HG02588 (cell line): ENCODE results near the gene TLR9.
"Not testable (repeated sequence)": the region's sequence is repeated elsewhere in the genome, so short reads cannot be mapped to it uniquely, and the experiment has no call there.

Experiments
- ATAC-seq: cut with Tn5 transposase; IDR thresholded peaks from one replicate; pipeline ENCODE4 v1.9.1; 2021; ENCODE audit warnings: mild to moderate bottlenecking, moderate library complexity; ENCODE audit not compliant: unreplicated experiment

The TLR9 gene, protein sequence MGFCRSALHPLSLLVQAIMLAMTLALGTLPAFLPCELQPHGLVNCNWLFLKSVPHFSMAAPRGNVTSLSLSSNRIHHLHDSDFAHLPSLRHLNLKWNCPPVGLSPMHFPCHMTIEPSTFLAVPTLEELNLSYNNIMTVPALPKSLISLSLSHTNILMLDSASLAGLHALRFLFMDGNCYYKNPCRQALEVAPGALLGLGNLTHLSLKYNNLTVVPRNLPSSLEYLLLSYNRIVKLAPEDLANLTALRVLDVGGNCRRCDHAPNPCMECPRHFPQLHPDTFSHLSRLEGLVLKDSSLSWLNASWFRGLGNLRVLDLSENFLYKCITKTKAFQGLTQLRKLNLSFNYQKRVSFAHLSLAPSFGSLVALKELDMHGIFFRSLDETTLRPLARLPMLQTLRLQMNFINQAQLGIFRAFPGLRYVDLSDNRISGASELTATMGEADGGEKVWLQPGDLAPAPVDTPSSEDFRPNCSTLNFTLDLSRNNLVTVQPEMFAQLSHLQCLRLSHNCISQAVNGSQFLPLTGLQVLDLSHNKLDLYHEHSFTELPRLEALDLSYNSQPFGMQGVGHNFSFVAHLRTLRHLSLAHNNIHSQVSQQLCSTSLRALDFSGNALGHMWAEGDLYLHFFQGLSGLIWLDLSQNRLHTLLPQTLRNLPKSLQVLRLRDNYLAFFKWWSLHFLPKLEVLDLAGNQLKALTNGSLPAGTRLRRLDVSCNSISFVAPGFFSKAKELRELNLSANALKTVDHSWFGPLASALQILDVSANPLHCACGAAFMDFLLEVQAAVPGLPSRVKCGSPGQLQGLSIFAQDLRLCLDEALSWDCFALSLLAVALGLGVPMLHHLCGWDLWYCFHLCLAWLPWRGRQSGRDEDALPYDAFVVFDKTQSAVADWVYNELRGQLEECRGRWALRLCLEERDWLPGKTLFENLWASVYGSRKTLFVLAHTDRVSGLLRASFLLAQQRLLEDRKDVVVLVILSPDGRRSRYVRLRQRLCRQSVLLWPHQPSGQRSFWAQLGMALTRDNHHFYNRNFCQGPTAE

DNA sequence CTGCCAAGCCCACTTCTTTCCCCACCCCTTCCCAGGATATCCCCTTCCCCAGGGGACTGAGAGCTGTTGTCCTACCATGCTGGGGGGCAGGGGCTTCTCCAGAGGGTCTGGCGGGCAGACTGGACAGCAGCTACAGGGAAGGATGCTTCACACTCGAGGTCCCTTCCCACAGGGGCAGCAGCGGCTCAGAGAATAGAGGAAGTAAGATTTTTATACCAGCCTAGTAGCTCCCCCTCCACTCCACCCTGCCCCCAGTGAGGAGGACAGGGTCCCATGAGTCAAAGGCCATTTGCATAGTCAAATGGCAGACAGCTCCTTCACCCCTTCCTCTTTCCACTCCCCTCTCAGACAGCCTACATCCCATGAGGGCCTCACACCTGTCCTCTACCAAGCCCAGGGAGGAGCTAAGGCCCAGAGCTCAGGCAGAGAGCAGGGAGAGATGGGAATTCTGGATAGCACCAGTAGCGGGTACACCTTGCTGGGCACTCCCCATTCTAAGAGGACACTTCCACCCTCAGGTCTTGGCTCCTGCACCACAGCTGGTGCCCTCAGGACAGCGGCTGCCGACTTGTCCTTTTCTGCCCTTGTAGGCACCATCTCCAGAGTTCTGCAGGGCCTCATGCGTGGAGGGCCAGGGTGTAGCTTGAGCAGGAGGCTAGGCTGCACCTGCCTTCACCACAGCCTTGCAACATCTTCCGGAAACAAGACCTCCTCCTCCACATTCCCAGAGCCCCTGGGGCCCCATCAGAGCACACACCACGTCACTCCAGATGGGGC, at the start of gene TLR9:
Gene TLR9 (minus strand): TSS at position 194 of the 777 bp plus-strand sequence. CDS start 116 bp downstream, at position 78.
- peak; percentile 72 for ATAC-seq

DNA sequence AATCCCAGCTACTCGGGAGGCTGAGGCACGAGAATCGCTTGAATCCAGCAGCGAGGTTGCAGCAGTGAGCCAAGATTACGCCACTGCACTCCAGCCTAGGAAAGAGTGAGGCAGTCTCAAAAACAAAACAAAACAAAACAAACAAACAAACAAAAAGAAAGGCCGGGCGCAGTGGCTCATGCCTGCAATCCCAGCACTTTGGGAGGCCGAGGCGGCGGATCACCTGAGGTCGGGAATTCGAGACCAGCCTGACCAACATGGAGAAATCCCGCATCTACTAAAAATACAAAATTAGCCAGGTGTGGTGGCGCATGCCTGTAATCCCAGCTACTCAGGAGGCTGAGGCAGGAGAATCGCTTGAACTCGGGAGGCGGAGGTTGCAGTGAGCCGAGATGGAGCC, 49.3 kb upstream of the TLR9 start:
- not testable (repeated sequence) for ATAC-seq

DNA sequence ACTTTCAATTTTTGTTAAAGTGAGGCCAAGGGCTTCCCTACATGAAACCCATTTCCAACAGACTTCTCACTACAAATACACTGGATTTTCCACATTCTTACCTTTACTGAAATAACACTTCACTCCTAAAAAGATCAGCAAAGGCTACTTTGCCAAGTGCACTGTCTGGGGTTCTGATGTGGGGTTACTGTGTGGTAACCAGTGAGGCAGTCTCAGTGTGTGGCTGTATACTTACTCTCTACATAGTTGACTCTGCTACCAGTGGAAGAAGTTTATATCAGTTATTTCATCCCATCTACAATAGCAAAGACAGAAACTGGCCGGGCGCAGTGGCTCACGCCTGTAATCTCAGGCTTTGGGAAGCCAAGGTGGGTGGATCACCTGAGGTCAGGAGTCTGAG, 47.4 kb upstream of the TLR9 start:
- ATAC-seq = no peak

DNA sequence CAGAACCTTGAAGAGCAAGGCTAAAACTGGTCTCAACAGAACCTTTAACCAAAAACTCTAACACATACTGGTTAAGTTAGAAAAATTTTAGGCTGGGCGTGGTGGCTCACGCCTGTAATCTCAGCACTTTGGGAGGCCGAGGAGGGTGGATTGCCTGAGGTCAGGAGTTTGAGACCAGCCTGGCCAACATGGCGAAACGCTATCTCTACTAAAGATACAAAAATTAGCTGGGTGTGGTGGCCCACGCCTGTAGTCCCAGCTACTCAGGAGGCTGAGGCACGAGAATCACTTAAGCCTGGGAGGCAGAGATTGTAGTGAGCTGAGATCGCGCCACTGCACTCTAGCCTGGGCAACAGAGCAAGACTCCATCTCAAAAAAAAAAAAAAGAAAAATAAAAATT, 46.7 kb upstream of the TLR9 start:
- not testable (repeated sequence) for ATAC-seq

DNA sequence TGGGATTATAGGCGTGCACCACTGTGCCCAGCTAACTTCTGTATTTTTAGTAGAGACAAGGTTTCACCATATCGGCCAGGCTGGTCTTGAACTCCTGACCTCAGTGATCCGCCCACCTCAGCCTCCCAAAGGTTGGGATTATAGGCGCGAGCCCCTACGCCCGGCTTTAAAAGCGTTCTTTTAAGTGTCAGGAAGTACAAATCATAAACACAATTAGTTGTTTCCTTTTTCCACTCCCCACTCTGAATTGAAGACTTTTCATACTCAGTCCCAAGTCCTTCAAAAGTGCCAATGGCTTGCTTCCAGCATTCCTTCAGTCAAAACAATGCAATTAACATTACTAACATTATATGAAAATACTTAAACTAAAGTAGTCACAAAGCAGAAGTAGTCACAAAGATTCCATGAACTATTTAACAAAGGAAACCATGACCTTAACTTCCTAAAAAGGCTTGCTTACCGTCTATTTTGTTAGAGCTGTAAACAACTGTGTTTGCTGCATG, 44.9 kb upstream of the TLR9 start:
- no peak for ATAC-seq

DNA sequence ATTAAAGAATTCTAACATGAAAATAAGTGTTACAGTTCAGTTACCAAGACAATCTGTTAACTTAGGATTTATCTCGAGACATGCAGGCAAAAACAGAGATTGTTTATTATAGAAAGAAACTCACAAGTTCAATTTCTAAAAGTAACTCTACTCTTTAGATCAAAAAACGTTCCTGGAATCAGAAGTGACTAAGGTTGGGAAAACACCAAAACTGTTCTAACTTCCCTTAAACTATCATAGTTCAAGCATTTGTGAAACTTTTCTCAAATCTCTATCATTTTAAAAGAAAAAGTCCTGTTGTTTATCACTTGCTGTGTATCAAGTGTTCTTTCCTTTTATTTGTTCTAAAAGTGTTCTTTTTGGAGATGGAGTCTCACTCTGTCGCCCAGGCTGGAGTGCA, 44.3 kb upstream of the TLR9 start:
- ATAC-seq = no peak

DNA sequence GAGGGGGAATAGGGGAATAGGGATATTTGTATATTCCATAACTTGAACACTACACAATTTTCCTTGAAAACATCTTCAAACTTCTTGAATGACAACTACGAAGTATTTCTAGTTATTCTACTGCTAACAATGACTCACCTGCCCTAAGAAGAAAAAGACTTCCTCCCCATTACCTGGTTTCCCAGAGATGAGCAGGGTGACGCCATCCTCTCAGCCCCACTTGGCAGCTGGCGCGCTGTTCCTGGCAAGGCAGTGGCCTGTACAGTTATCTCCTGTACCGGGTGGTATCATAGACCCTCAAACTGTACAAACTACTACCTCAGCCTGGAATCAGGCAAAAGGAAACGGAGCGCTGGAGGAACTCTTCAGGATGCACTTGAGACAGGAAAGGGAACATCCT, 42.6 kb upstream of the TLR9 start:
- no peak for ATAC-seq

DNA sequence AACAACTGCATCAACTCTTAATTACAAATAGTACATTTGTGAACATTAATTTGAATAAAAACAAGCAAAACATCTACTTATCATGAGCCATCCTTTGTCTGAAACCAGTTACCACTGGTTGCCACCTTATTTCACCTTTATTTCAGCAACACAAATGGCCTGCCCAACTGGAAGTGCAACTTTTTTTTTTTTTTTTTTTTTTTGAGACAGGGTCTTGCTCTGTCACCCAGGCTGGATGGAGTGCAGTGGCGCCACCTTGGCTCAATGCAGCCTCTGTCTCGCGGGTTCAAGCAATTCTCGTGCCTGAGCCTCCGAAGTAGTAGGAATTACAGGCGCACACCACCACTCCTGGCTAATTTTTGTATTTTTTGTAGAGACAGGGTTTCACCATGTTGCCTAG, 39.9 kb upstream of the TLR9 start:
- ATAC-seq = no peak

DNA sequence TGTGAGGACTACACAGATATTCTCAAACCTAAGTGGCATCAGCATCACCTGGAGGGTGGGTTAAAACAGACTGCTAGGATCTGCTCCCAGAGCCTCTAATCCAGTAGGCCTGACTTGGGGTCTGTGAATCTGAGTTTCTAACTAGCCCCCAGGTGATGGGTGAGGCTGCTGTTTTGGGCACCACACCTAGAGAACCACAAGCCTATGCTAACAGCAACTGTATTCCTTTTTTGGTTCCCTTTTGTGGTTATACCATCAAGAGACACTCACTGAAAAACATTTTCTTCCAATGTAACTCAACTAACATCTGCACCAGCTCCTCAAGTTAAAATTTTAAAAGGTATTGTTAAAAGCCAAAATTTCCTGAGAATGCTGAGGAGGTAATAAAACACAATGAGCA, 37.0 kb upstream of the TLR9 start:
- no peak for ATAC-seq

DNA sequence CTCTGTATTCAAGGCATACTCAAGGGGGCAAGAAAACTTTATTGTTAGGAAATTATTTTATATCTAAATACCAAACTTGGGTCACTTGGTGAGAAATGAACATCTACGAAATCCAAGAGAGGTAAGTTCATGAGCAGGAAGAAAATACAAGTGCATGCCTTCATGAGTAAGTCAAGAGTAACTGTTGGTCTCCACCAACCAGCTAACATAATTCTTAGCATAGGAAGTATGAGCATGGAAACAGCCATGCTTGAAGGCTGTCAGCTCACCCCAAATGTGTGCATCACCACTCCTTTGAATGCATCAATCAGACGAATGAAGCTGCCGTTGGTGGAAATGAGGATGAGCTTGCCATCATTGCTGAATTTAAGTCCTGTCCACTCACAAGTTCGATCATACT, 34.0 kb upstream of the TLR9 start:
- ATAC-seq = no peak

DNA sequence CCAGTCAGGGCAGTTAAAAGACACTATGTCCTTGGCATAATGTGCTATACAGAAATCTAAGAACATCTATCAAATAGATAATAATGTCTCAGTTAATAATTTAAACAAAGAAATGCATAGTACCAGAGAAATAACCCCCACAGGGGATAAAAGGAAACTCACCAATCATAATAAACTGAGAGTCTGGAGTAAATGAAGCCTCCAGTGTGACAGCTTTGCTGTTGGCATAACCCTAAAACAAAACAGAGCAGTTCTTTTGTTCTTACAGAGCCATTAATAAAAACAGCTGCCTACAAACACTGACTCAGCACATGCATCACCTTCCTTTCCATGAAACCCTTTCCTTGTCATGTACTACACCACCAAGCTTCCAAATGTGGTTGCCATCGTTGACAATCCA, 33.6 kb upstream of the TLR9 start:
- ATAC-seq = no peak

DNA sequence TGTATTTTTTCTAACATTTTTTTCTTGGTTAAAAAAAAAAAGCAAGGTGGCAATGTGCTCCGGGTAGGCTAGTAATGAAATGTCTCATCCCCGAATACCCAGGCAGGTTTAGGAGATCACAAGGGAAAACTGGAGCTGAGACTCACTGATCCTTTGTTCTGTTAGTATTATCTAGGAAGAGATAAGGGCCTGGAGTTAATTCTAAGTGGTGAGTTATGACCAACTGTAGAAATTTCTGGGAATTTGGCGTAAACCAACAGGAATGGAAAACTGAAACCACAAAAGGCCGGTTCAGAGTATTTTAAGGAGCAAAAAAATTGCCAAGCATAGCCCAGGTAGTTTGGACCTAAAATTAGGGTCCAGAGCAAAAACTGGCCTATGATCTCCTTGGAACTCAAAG, 32.5 kb upstream of the TLR9 start:
- no peak for ATAC-seq

DNA sequence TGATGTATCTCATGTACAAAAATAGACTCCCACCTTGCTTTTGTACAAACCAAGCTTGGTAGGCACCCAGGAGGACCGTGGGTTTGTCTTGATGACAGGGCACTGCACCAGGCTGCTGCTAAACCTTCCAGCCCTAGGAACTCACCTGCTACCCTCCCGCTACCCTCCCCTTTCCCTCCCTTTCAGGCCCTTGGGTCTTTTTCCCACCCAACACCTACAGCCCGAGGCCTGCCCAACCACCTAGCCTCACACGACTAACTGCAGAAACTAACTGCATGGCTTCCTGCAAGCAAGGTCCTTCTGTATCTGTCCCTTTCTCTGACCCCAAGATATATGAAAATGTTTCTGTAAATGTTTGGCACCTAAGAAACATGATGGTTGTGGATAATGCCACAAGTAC, 31.2 kb upstream of the TLR9 start:
- no peak for ATAC-seq

DNA sequence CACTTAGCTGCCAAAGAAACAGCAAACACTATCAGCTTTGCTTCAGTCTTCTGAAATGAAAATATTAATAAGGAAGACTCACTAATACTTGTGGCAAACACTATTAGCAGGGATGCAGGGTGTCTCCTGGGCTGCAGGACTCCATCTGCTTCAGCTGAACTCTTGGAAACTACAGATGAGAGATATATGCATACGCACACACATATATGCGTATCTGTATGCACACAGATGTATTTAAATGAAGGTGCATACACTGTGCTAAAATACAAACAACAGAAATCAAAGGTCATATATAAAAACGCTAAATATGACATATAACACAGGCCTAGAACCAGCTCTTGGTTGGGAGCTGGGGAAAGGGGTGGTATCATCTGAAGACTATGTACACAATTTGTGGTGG, 30.7 kb upstream of the TLR9 start:
- ATAC-seq = no peak

DNA sequence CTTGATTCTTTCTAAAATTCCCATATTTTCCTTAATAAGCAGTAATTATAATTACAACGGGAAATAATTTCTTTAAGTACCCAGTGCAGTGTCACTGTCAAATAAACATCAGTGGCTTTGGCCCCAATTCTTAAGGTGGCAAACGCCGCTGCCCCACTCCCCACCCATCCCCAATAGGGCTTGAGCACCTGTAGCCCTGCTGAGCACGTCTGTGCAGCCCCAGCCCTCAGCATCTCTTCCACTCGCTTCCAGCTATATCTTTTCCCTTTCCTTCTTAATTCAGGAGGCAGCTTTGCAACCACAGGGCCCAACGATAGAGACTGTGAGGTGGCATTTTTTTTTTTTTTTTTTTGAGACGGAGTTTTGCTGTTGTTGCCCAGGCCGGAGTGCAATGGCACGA, 29.2 kb upstream of the TLR9 start:
- ATAC-seq = no peak

DNA sequence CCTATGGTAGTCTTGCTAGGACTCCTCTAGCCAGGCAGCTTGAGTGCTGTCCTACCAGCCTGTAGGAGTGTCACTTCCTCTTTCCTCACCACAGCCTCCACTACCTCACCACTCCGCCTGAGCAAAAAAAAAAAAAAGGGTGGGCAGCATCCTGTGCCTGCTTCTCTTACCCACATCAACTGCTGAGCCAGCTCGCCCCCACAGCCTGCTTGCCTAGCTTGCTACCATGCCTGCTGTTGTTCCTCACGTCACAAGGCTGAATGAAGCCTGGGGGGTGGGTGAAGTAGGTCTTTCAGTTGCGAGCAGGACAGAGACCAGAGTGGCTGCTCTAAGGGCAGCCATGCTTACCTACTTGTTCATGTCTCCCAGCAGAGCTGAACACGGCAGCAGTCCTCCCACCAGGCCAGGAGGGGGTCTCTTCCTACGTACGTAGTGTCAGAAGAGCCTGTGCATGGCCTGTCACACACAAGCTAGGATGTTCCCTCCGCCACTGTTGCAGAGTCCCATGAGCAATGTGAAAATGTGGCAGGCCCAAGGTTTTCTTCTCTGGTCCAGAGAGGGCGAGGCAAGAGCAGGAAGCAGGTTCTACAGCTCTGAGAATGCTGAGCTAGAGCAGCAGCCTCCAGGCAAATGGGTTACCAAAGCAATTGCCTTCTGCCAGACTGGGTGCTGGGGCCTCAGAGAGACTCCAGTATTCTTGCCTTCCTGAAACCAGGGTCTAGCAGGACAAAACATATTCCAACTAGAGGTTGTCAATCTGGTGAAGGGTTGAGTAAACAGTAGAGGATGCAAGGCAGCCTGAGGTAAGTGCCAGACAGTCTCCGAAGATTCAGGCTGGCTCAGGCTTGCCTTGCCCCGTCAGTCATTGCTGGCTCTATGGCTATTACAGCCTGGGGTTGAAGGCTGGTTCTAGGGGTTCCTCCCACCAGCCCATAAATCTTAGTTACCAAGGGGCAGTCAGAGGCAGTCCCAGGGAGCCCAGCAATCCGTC, 28.2 kb upstream of the TLR9 start:
- ATAC-seq = peak; percentile 93

DNA sequence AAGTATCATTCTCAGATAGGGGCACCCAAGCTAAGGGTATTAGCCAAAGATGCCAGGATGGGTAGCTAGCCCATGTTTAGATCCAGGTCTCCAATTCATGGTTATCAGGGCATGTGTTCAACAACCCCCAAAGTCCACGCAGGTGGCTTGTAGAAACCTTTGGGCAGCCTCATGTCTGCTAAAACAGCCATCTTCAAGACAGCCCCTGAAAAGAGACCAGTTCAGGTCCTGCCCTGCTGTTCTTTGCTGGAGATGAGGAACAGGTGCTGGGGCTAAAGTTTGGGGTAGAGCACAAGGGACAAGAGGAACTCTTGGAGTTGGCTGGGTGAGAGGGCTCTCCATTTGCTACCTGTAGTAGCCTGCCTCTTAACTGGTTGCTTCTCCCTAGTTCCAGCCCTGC, 24.7 kb upstream of the TLR9 start:
- ATAC-seq = no peak

DNA sequence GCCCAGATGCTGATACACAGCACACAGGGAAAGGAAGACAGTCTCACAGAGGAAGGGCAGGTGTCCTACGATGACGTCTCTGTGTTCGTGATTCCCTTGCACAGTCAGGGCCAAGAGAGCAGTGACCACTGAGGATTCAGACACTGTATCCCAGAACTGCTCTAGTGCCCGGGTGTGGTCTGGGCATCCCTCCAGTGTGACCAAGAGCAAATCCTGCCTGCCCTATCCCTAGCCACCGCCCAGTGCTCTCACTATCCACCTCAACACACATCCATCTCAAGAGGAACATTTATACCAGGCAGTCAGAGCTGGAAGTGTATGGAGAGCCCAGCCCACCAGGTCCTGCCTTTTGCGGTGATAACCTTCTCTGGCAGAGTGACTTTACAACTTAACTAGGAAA, 24.2 kb upstream of the TLR9 start:
- ATAC-seq = no peak

DNA sequence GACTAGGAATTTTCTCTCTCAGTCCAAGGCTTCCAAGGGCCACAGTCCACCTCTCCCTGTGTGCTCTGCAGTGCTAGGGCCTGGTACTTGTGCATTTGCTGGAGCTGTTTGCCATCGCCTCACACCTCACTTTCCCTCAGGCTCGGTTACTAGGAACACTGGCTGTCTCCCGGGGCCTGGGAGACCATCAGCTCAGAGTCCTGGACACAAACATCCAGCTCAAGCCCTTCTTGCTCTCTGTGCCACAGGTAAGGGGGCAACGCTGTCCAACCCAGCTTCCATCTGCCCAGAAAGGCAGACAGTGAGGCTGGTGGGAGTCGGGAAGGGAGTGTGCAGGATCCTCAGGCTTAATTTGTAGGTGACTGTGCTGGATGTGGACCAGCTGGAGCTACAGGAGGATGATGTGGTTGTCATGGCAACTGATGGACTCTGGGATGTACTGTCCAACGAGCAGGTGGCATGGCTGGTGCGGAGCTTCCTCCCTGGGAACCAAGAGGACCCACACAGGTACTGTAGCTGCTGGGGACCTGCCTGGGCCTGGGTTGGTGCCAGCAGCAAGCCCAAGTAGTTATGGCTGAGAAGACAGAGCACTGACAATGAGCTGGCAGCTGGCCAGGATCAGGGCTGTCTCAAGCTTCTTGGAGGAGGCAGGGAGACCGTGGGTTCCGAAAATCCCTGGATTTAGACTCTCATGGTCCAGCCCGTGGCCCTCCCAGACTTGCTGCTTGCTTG, 23.5 kb upstream of the TLR9 start:
- no peak for ATAC-seq
